Gastroesophageal sphincter (tissue), 4 donors: ENCODE measurements around the gene VIL1. TPM values are rescaled to one million over a fixed set of nuclear protein-coding genes. Genes with fewer than 3 reads are reported as not detected.
A peak's percentile ranks its signal among the peaks of the same experiment; 100 is the strongest.

Experiments used
- ATAC-seq: fragments of 150-250 bp; one replicate; pipeline ENCODE4 v1.9.1; 2016; ENCODE audit warnings: mild to moderate bottlenecking, moderate library complexity
- H3K27ac ChIP-seq, 4 donors: fragments of 200-600 bp; sonication (generic) in 3 of 4; 1 replicate in 3 of 4; 2 replicates in 1 of 4; pipeline ENCODE4 v1.5.1; 2016 to 2019
- H3K27me3 ChIP-seq: fragments of 200-600 bp; sonication (generic); one replicate; pipeline ENCODE4 v1.5.1; 2019
- H3K36me3 ChIP-seq, 2 donors: fragments of 200-600 bp; sonication (generic); one replicate each; pipeline ENCODE4 v1.5.1; 2019; ENCODE audit warnings: control low read depth in 1 of 2
- H3K4me1 ChIP-seq, 3 donors: fragments of 200-600 bp; sonication (generic); 1 replicate in 2 of 3; 2 replicates in 1 of 3; pipeline ENCODE4 v1.5.1; 2016 to 2019; ENCODE audit warnings: control low read depth in 2 of 3
- H3K4me3 ChIP-seq, 2 donors: fragments of 200-600 bp; sonication (generic); one replicate each; pipeline ENCODE4 v1.5.1; 2019; ENCODE audit warnings: mild to moderate bottlenecking in 1 of 2, moderate library complexity in 1 of 2
- H3K9me3 ChIP-seq, 3 donors: fragments of 200-600 bp; sonication (generic); one replicate each; pipeline ENCODE4 v1.5.1; 2017 to 2019; ENCODE audit warnings: control low read depth in 2 of 3
- EP300 ChIP-seq: sonication (generic); formaldehyde crosslinking; IDR thresholded peaks from one replicate; pipeline ENCODE4 v1.6.1; 2017; ENCODE audit warnings: antibody characterized with exemption, mild to moderate bottlenecking
- POLR2A ChIP-seq, 2 donors: fragments of 450-650 bp; IDR thresholded peaks; one replicate each; pipeline ENCODE4 v1.6.1; 2017; ENCODE audit warnings: antibody characterized with exemption in 2 of 2, mild to moderate bottlenecking in 2 of 2, moderate library complexity in 1 of 2
- POLR2AphosphoS5 ChIP-seq: sonication (generic); formaldehyde crosslinking; IDR thresholded peaks from one replicate; pipeline ENCODE4 v1.6.1; 2017; ENCODE audit warnings: antibody characterized with exemption
- WGBS, 2 donors: methylation state at CpG; one replicate each; pipeline ENCODE4 v1.1.5; 2018; ENCODE audit warnings: low coverage in 1 of 2; 5-methylcytosine and 5-hydroxymethylcytosine counted together
- total RNA-seq, 4 donors: library from RNA; depleted of rRNA; stranded (reverse); fragments of >200 nt; gene quantifications; one replicate each; pipeline ENCODE4 v1.1.0, GENCODE V29; 2016
- TF ChIP-seq, protein P1 (sequence below), 4 experiments: fragments of 200-600 bp in 2 of 4; fragments of 450-650 bp in 2 of 4; sonication (generic) in 1 of 4; IDR thresholded peaks; one replicate each; pipeline ENCODE4 v1.5.1; 2017 to 2019; ENCODE audit warnings: antibody characterized with exemption in 4 of 4, mild to moderate bottlenecking in 2 of 4, moderate library complexity in 2 of 4

Gene VIL1
- total RNA-seq, 4 donors from 2014 or later, result not detected

DNA sequence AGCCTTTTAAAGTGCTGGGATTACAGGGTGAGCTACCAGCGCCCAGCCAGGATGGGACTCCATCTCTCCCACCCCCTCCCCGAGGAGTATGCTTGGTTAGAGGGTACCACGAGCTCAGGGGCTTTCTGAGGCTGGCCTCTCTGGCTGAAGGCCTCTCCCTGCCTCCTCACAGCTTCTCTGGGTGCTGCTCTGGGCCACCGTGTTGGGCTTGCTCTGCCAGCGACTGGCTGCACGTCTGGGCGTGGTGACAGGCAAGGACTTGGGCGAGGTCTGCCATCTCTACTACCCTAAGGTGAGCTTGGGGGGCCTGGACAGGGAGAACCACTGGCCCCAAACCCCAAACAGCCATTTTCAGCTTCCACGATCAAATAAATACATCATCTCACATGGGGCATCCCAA is 33.9 kb upstream of the VIL1 start:
- no peaks in the 10 kb centered on the region for H3K27me3 ChIP-seq
- TF ChIP-seq POLR2A (IDR thresholded peaks at IDR 0.05), result no peak
- TF ChIP-seq EP300, result no peak
- TF ChIP-seq, protein P1, sequence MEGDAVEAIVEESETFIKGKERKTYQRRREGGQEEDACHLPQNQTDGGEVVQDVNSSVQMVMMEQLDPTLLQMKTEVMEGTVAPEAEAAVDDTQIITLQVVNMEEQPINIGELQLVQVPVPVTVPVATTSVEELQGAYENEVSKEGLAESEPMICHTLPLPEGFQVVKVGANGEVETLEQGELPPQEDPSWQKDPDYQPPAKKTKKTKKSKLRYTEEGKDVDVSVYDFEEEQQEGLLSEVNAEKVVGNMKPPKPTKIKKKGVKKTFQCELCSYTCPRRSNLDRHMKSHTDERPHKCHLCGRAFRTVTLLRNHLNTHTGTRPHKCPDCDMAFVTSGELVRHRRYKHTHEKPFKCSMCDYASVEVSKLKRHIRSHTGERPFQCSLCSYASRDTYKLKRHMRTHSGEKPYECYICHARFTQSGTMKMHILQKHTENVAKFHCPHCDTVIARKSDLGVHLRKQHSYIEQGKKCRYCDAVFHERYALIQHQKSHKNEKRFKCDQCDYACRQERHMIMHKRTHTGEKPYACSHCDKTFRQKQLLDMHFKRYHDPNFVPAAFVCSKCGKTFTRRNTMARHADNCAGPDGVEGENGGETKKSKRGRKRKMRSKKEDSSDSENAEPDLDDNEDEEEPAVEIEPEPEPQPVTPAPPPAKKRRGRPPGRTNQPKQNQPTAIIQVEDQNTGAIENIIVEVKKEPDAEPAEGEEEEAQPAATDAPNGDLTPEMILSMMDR (IDR thresholded peaks at IDR 0.05), result no peak
- H3K4me3 ChIP-seq, result no peak overlapping the region
- ATAC-seq, result no peak
- H3K9me3 ChIP-seq, result no peaks in the 10 kb centered on the region
- peaks cover 0 to 11% (median 0%) of the 10 kb centered on the region in 3 donors for H3K4me1 ChIP-seq
- 80 to 90% methylated on average over 1 to 2 of the region's 9 CpGs for WGBS, 2 donors
- no peak overlapping the region for H3K27ac ChIP-seq
- H3K36me3 ChIP-seq, result no peaks in the 10 kb centered on the region

DNA sequence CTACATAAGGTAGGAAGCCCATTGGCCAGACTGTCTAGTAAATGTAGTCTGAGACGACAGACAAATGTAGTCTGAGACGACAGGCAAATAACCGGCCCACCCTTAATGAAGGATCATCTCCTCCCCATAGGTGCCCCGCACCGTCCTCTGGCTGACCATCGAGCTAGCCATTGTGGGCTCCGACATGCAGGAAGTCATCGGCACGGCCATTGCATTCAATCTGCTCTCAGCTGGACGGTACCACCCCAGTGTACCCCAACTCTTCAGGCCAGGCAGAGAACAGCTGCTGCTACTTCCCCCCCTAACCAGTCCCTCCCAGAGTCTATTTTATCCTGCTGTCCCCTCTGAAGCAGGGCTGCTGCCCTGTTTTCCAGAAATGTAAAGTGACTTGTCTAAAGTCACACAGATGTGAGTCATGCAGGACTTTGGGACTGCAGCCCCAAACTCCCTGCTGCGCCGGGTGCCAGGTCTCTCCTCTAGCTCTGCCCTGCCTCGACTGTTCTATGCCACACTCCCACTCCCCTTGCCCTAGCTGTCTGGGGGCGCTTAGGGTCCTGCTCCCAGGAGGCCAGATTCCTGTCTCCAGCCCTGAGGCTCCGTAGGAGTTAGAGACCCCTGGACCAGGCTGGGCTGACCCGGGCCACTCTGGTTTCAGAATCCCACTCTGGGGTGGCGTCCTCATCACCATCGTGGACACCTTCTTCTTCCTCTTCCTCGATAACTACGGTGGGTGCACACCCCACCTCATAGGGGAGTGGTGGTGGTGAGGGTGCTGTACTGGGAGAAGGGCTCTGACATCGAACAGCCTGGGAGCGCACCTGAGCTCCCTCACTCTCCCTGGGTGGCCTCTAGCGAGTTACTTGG is 32.2 kb upstream of the VIL1 start:
- Histone ChIP-seq H3K9me3 (no peaks in the 10 kb centered on the region), H3K4me3 (peak overlapping the region in 1 of 2 donors; percentile 41), H3K27ac (peak overlapping the region in 1 of 4 donors; percentile 10), H3K36me3 (no peaks in the 10 kb centered on the region), H3K4me1 (peaks cover 0 to 11% (median 0%) of the 10 kb centered on the region in 3 donors), H3K27me3 (no peaks in the 10 kb centered on the region)
- TF ChIP-seq POLR2A (IDR thresholded peaks at IDR 0.05) (no peak), EP300 (no peak), POLR2AphosphoS5 (no peak)
- TF ChIP-seq, protein P1 (IDR thresholded peaks at IDR 0.05), result no peak
- no peak for ATAC-seq
- 45 to 72% methylated on average over 5 to 13 of the region's 23 CpGs for WGBS, 2 donors

DNA sequence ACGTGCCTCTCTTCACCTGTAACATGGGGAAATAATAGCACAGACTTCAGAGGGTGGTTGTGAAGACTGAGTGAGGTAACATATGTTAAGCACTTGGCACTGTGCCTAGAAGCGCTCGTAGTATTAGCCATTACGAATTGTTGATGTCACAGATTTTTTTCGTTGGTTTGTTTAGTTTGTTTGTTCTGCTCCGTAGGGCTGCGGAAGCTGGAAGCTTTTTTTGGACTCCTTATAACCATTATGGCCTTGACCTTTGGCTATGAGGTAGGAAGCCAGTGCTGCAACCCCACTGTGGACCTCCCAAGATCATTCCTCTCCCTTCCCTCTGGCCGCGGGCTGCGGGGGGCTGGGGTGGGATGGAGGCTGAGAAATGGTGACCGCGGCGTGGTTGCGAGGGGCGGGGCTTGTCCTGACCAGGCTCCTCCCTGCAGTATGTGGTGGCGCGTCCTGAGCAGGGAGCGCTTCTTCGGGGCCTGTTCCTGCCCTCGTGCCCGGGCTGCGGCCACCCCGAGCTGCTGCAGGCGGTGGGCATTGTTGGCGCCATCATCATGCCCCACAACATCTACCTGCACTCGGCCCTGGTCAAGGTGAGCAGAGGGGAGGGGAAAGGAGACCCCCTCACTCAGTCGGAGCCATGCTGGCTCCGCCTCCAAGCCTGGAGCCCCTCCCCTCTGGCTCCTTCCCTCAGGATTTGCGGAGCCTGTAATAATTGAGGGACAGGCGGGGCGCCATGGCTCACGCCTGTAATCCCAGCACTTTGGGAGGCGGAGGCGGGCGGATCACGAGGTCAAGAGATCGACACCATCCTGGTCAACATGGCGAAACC is 31.3 kb upstream of the VIL1 start:
- Histone ChIP-seq H3K36me3 (no peaks in the 10 kb centered on the region), H3K27ac (peak overlapping the region in 1 of 4 donors; percentile 50), H3K4me1 (peaks cover 0 to 11% (median 0%) of the 10 kb centered on the region in 3 donors), H3K27me3 (no peaks in the 10 kb centered on the region), H3K9me3 (no peaks in the 10 kb centered on the region), H3K4me3 (peak overlapping the region in 1 of 2 donors; percentile 41)
- WGBS, 2 donors, result 4 to 14% methylated on average over 7 of the region's 38 CpGs
- peak; percentile 72 for ATAC-seq
- TF ChIP-seq POLR2A (IDR thresholded peaks at IDR 0.05) (no peak), POLR2AphosphoS5 (no peak), EP300 (no peak)
- TF ChIP-seq, protein P1 (IDR thresholded peaks at IDR 0.05), result no peak

DNA sequence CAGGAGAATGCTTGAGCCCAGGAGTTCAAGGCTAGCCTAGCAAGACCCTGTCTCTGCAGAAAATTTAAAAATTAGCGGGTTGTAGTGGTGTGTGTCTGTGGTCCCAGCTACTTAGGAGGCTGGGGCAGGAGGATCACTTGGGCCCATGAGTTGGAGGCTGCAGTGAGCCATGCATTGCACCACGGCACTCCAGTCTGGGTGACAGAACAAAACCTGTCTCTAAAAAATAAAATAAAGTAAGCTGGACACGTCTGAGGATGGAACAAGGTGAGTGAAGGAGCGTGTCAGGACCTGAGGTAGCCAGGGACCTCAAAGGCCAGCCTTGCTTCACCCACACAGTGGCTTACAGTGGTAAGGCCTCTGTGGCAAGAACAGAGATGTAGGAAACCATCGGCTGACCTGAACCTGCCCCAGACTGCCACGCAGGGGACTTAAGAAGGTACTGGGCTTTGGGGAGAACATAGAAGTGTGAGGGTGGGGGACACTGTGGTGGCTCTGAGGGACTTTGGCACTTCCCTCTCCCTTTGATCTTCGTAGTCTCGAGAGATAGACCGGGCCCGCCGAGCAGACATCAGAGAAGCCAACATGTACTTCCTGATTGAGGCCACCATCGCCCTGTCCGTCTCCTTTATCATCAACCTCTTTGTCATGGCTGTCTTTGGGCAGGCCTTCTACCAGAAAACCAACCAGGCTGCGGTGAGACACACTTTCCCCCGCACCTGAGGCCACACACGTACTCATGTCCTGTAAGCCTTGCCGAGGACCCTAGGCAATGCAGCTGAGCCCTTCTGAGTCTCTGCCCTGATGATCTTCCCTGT is 29.4 kb upstream of the VIL1 start:
- no peaks in the 10 kb centered on the region for H3K36me3 ChIP-seq
- 95 to 100% methylated on average over 5 to 17 of the region's 17 CpGs for WGBS, 2 donors
- H3K4me1 ChIP-seq, result peaks cover 0 to 11% (median 0%) of the 10 kb centered on the region in 3 donors
- no peak for ATAC-seq
- H3K4me3 ChIP-seq, result no peak overlapping the region
- H3K9me3 ChIP-seq, result no peaks in the 10 kb centered on the region
- no peaks in the 10 kb centered on the region for H3K27me3 ChIP-seq
- TF ChIP-seq POLR2A (IDR thresholded peaks at IDR 0.05) (no peak), POLR2AphosphoS5 (no peak), EP300 (no peak)
- TF ChIP-seq, protein P1 (IDR thresholded peaks at IDR 0.05), result no peak
- H3K27ac ChIP-seq, result no peak overlapping the region
